ENCODE measurements around the gene DLGAP1. TPM values are rescaled to one million over a fixed set of nuclear protein-coding genes. Genes with fewer than 3 reads are reported as not detected.
A peak's percentile ranks its signal among the peaks of the same experiment; 100 is the strongest.

Gene DLGAP1
- total RNA-seq, 4 donors from 2014 or later = 0.22 to 1.5 (median 0.56) TPM

GRCh38 chr18:4125627-4126230 lies 329.4 kb downstream of the DLGAP1 start:
- Histone ChIP-seq H3K36me3 (no peaks in the 10 kb centered on the region), H3K27ac (no peak overlapping the region), H3K27me3 (no peaks in the 10 kb centered on the region), H3K4me1 (peaks cover 0 to 2% (median 0%) of the 10 kb centered on the region in 3 donors), H3K4me3 (no peak overlapping the region), H3K9me3 (no peaks in the 10 kb centered on the region)
- no peak for ATAC-seq
- no peak for TF ChIP-seq POLR2AphosphoS5 (IDR thresholded peaks at IDR 0.05)
- TF ChIP-seq CTCF (IDR thresholded peaks at IDR 0.05) = no peak
- no peak for TF ChIP-seq POLR2A (IDR thresholded peaks at IDR 0.05)
- no peak for TF ChIP-seq EP300 (IDR thresholded peaks at IDR 0.05)
- WGBS, 2 donors (ENCODE audit: low coverage in 1 of 2) = 51 to 60% methylated on average over 6 of the region's 6 CpGs

GRCh38 chr18:4125224-4125623 lies 329.9 kb downstream of the DLGAP1 start:
- H3K27me3 ChIP-seq = no peaks in the 10 kb centered on the region
- no peak overlapping the region for H3K27ac ChIP-seq
- peaks cover 0 to 2% (median 0%) of the 10 kb centered on the region in 3 donors for H3K4me1 ChIP-seq
- TF ChIP-seq CTCF (IDR thresholded peaks at IDR 0.05) (no peak), EP300 (IDR thresholded peaks at IDR 0.05) (no peak), POLR2A (IDR thresholded peaks at IDR 0.05) (no peak), POLR2AphosphoS5 (IDR thresholded peaks at IDR 0.05) (no peak)
- H3K9me3 ChIP-seq = no peaks in the 10 kb centered on the region
- no peak overlapping the region for H3K4me3 ChIP-seq
- peak; percentile 46 for ATAC-seq
- no peaks in the 10 kb centered on the region for H3K36me3 ChIP-seq

GRCh38 chr18:4119813-4120212 lies 335.3 kb downstream of the DLGAP1 start:
- H3K27me3 ChIP-seq = peaks cover 6% of the 10 kb centered on the region
- no peak overlapping the region for H3K4me3 ChIP-seq
- no peaks in the 10 kb centered on the region for H3K36me3 ChIP-seq
- H3K4me1 ChIP-seq = no peaks in the 10 kb centered on the region
- no peaks in the 10 kb centered on the region for H3K9me3 ChIP-seq
- H3K27ac ChIP-seq = no peak overlapping the region
- ATAC-seq = no peak
- TF ChIP-seq EP300 (IDR thresholded peaks at IDR 0.05) (no peak), POLR2AphosphoS5 (IDR thresholded peaks at IDR 0.05) (no peak), POLR2A (IDR thresholded peaks at IDR 0.05) (no peak), CTCF (IDR thresholded peaks at IDR 0.05) (no peak)
- 53 to 78% methylated on average over 1 of the region's 1 CpG for WGBS, 2 donors (ENCODE audit: low coverage in 1 of 2)

- ATAC-seq = no peak
- H3K36me3 ChIP-seq = no peaks in the 10 kb centered on the region
- 54 to 55% methylated on average over 4 to 7 of the region's 7 CpGs for WGBS, 2 donors (ENCODE audit: low coverage in 1 of 2)
- H3K4me3 ChIP-seq = no peak overlapping the region
- TF ChIP-seq POLR2AphosphoS5 (IDR thresholded peaks at IDR 0.05) (no peak), CTCF (IDR thresholded peaks at IDR 0.05) (no peak), EP300 (IDR thresholded peaks at IDR 0.05) (no peak), POLR2A (IDR thresholded peaks at IDR 0.05) (no peak)
- peaks cover 6% of the 10 kb centered on the region for H3K27me3 ChIP-seq
- no peaks in the 10 kb centered on the region for H3K4me1 ChIP-seq
- H3K9me3 ChIP-seq = no peaks in the 10 kb centered on the region
- no peak overlapping the region for H3K27ac ChIP-seq
Measured at GRCh38 chr18:4119127-4119648, 335.9 kb downstream of the DLGAP1 start.

- H3K36me3 ChIP-seq = no peaks in the 10 kb centered on the region
- no peaks in the 10 kb centered on the region for H3K9me3 ChIP-seq
- 11 to 55% methylated on average over 1 of the region's 1 CpG for WGBS, 2 donors (ENCODE audit: low coverage in 1 of 2)
- H3K27ac ChIP-seq = no peak overlapping the region
- H3K4me1 ChIP-seq = no peaks in the 10 kb centered on the region
- peaks cover 6% of the 10 kb centered on the region for H3K27me3 ChIP-seq
- TF ChIP-seq POLR2AphosphoS5 (IDR thresholded peaks at IDR 0.05) = no peak
- TF ChIP-seq POLR2A (IDR thresholded peaks at IDR 0.05) = no peak
- no peak for TF ChIP-seq EP300 (IDR thresholded peaks at IDR 0.05)
- no peak for TF ChIP-seq CTCF (IDR thresholded peaks at IDR 0.05)
- H3K4me3 ChIP-seq = no peak overlapping the region
- ATAC-seq = no peak
Measured at GRCh38 chr18:4108016-4108415, 347.1 kb downstream of the DLGAP1 start.

Measured in gastroesophageal sphincter (tissue), 4 donors.